ENCODE measurements around the gene AGO4. TPM values are rescaled to one million over a fixed set of nuclear protein-coding genes. Genes with fewer than 3 reads are reported as not detected.
"Not testable (repeated sequence)": the region's sequence is repeated elsewhere in the genome, so short reads cannot be mapped to it uniquely, and the experiment has no call there.

AGO4 gene
- total and polyA plus RNA-seq, 2 experiments from 2014 or later, result 5.2 to 12.4 TPM

DNA sequence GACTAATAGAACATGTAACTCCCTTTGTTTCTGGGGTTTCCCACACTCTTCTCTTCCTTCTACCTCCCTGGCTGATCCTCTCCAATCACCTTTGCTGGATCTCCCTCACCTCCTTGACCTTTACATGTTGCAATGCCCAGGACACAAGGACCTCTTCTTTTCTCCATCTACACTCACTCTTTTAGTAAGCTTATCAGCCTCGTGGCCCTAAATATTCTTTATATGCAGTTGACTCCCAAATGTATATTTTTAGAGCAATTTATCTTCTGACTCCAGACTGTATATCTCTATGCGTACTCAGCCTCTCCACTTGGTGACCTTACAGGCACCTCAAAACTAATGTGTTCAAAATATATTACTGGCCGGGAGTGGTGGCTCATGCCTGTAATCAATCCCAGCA is 19.7 kb upstream of the AGO4 start:
- TF ChIP-seq, protein P1, sequence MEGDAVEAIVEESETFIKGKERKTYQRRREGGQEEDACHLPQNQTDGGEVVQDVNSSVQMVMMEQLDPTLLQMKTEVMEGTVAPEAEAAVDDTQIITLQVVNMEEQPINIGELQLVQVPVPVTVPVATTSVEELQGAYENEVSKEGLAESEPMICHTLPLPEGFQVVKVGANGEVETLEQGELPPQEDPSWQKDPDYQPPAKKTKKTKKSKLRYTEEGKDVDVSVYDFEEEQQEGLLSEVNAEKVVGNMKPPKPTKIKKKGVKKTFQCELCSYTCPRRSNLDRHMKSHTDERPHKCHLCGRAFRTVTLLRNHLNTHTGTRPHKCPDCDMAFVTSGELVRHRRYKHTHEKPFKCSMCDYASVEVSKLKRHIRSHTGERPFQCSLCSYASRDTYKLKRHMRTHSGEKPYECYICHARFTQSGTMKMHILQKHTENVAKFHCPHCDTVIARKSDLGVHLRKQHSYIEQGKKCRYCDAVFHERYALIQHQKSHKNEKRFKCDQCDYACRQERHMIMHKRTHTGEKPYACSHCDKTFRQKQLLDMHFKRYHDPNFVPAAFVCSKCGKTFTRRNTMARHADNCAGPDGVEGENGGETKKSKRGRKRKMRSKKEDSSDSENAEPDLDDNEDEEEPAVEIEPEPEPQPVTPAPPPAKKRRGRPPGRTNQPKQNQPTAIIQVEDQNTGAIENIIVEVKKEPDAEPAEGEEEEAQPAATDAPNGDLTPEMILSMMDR (IDR thresholded peaks at IDR 0.05; ENCODE audit: poor library complexity), result no peak
- no peak for TF ChIP-seq EZH2 (IDR thresholded peaks at IDR 0.05; ENCODE audit: borderline replicate concordance)
- TF ChIP-seq EZH2phosphoT487 (IDR thresholded peaks at IDR 0.05; ENCODE audit: low read depth, severe bottlenecking, unreplicated experiment), result no peak
- no peaks in the 10 kb centered on the region for H3K36me3 ChIP-seq (replicated peaks; ENCODE audit: insufficient read depth, low read depth)
- H3K4me2 ChIP-seq, result no peak overlapping the region
- H3K27ac ChIP-seq, result no peak overlapping the region
- no peaks in the 10 kb centered on the region for H3K4me1 ChIP-seq (ENCODE audit: insufficient read depth)
- no peaks in the 10 kb centered on the region for H3K9me2 ChIP-seq (replicated peaks; ENCODE audit: insufficient read depth)
- H3K27me3 ChIP-seq, result no peaks in the 10 kb centered on the region
- 64% methylated on average over 3 of the region's 3 CpGs for WGBS (ENCODE audit: low lambda C conversion rate, missing lambda C conversion rate)
- no peaks in the 10 kb centered on the region for H3K9me3 ChIP-seq (ENCODE audit: low read depth)
- H3K79me2 ChIP-seq, result no peaks in the 10 kb centered on the region
- H3K4me3 ChIP-seq, result no peak overlapping the region
- DNase-seq (ENCODE audit: low spot score), result no peak
- no peaks in the 10 kb centered on the region for H4K20me1 ChIP-seq (ENCODE audit: insufficient read depth, poor library complexity, severe bottlenecking)
- H2AFZ ChIP-seq, result no peak overlapping the region

DNA sequence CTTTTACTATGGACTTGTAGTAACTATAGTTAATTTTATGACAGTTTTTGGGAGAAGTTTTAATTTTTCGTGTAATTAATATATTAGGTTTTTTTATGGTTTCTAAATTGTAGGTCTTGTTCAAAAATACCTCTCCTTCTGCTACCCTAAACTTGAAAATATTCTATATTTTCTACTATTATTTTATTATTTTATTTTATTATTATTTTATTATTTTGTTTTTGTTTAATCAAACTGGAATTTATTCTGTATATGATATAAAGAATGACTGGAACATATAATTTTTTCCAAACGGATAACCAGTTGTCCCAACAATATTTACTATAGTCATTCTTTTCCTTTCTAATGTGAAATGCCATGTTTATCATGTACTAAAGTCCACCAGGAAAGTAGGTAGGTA is 17.1 kb upstream of the AGO4 start:
- Histone ChIP-seq H3K4me3 (no peak overlapping the region), H2AFZ (no peak overlapping the region), H3K79me2 (no peaks in the 10 kb centered on the region), H3K36me3 (replicated peaks; ENCODE audit: insufficient read depth, low read depth) (no peaks in the 10 kb centered on the region), H3K4me2 (no peak overlapping the region), H3K9me2 (replicated peaks; ENCODE audit: insufficient read depth) (no peaks in the 10 kb centered on the region), H3K9me3 (ENCODE audit: low read depth) (no peaks in the 10 kb centered on the region), H4K20me1 (ENCODE audit: insufficient read depth, poor library complexity, severe bottlenecking) (no peaks in the 10 kb centered on the region), H3K4me1 (ENCODE audit: insufficient read depth) (no peaks in the 10 kb centered on the region), H3K27ac (no peak overlapping the region), H3K27me3 (no peaks in the 10 kb centered on the region)
- WGBS (ENCODE audit: low lambda C conversion rate, missing lambda C conversion rate), result 94% methylated on average over 2 of the region's 2 CpGs
- DNase-seq (ENCODE audit: low spot score), result no peak
- no peak for TF ChIP-seq EZH2 (IDR thresholded peaks at IDR 0.05; ENCODE audit: borderline replicate concordance)
- TF ChIP-seq, protein P1 (IDR thresholded peaks at IDR 0.05; ENCODE audit: poor library complexity), result no peak
- no peak for TF ChIP-seq EZH2phosphoT487 (IDR thresholded peaks at IDR 0.05; ENCODE audit: low read depth, severe bottlenecking, unreplicated experiment)

DNA sequence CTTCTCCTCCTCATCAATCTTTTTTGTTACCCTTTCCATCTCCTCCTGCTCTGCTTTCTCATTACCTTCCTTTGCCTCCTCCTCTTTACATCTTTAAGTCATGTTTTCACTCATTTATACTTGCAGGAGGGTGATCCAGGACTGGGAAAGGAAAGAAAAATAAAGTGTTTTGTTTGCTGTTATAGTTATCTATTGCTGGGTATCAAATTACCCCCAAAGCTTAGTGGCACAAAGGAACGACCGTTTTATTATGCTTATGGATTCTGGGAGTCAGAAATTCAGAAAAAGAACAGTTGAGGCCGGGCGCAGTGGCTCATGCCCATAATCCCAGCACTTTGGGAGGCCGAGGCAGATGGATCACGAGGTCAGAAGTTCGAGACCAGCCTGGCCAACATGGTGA is 12.5 kb upstream of the AGO4 start:
- TF ChIP-seq EZH2 (IDR thresholded peaks at IDR 0.05; ENCODE audit: borderline replicate concordance) (no peak), EZH2phosphoT487 (IDR thresholded peaks at IDR 0.05; ENCODE audit: low read depth, severe bottlenecking, unreplicated experiment) (no peak)
- TF ChIP-seq, protein P1 (IDR thresholded peaks at IDR 0.05; ENCODE audit: poor library complexity), result no peak
- H3K4me3 ChIP-seq, result no peak overlapping the region
- DNase-seq (ENCODE audit: low spot score), result no peak
- H3K4me2 ChIP-seq, result no peak overlapping the region
- no peaks in the 10 kb centered on the region for H3K9me3 ChIP-seq (ENCODE audit: low read depth)
- no peaks in the 10 kb centered on the region for H4K20me1 ChIP-seq (ENCODE audit: insufficient read depth, poor library complexity, severe bottlenecking)
- no peak overlapping the region for H2AFZ ChIP-seq
- H3K27me3 ChIP-seq, result no peaks in the 10 kb centered on the region
- H3K9me2 ChIP-seq (replicated peaks; ENCODE audit: insufficient read depth), result no peaks in the 10 kb centered on the region
- H3K27ac ChIP-seq, result no peak overlapping the region
- 78% methylated on average over 7 of the region's 7 CpGs for WGBS (ENCODE audit: low lambda C conversion rate, missing lambda C conversion rate)
- no peaks in the 10 kb centered on the region for H3K79me2 ChIP-seq
- no peaks in the 10 kb centered on the region for H3K36me3 ChIP-seq (replicated peaks; ENCODE audit: insufficient read depth, low read depth)
- H3K4me1 ChIP-seq (ENCODE audit: insufficient read depth), result no peaks in the 10 kb centered on the region

DNA sequence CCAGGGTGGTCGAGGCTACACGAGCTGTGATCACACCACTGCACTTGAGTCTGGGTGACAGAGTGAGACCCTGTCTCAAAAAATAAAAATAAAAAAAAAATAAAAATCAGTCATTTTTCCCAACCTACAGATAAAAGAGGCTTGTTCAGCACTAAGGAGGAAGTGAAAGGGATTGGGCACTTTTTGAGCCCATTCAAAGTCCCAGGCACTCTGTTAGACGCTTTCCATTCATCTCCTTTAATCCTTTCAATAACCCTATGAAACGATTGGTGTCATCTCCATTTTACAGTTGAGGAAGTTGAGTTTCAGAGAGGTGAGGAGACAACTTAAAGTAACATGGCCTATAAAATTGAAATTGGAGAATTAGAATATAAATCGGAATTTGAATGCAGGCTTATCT is 10.4 kb upstream of the AGO4 start:
- Histone ChIP-seq H3K79me2 (no peaks in the 10 kb centered on the region), H3K4me1 (ENCODE audit: insufficient read depth) (no peaks in the 10 kb centered on the region), H4K20me1 (ENCODE audit: insufficient read depth, poor library complexity, severe bottlenecking) (no peaks in the 10 kb centered on the region), H3K27ac (no peak overlapping the region), H3K36me3 (replicated peaks; ENCODE audit: insufficient read depth, low read depth) (no peaks in the 10 kb centered on the region), H3K27me3 (no peaks in the 10 kb centered on the region), H3K4me3 (no peak overlapping the region), H3K9me2 (replicated peaks; ENCODE audit: insufficient read depth) (no peaks in the 10 kb centered on the region), H3K9me3 (ENCODE audit: low read depth) (no peaks in the 10 kb centered on the region), H2AFZ (no peak overlapping the region), H3K4me2 (no peak overlapping the region)
- whole genome bisulfite sequencing (ENCODE audit: low lambda C conversion rate, missing lambda C conversion rate), result 83% methylated on average over 5 of the region's 5 CpGs
- TF ChIP-seq, protein P1 (IDR thresholded peaks at IDR 0.05; ENCODE audit: poor library complexity), result no peak
- TF ChIP-seq EZH2phosphoT487 (IDR thresholded peaks at IDR 0.05; ENCODE audit: low read depth, severe bottlenecking, unreplicated experiment), result no peak
- no peak for TF ChIP-seq EZH2 (IDR thresholded peaks at IDR 0.05; ENCODE audit: borderline replicate concordance)
- no peak for DNase-seq (ENCODE audit: low spot score)

DNA sequence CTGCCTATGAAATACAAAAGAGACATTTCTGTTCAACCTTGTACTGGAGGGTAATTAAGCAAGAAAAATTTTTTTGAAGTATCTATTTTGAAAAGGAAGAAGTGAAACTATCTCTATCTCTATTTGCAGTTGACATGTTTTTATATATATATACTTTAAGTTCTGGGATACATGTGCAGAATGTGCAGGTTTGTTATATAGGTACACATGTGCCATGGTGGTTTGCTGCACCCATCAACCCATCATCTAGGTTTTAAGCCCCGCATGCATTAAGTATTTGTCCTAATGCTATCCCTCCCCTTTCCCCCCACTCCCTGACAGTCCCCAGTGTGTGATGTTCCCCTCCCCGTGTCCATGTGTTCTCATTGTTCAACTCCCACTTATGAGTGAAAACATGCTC is 9.8 kb upstream of the AGO4 start:
- H3K36me3 ChIP-seq (replicated peaks; ENCODE audit: insufficient read depth, low read depth); H3K9me3 ChIP-seq (ENCODE audit: low read depth); DNase-seq (ENCODE audit: low spot score); H4K20me1 ChIP-seq (ENCODE audit: insufficient read depth, poor library complexity, severe bottlenecking); H2AFZ ChIP-seq; H3K4me1 ChIP-seq (ENCODE audit: insufficient read depth); H3K4me3 ChIP-seq; H3K9me2 ChIP-seq (replicated peaks; ENCODE audit: insufficient read depth); H3K27me3 ChIP-seq; H3K79me2 ChIP-seq; H3K4me2 ChIP-seq; H3K27ac ChIP-seq: not testable (repeated sequence)
- 85% methylated on average over 2 of the region's 2 CpGs for WGBS (ENCODE audit: low lambda C conversion rate, missing lambda C conversion rate)

Measured in hepatocyte (in vitro differentiated cells).